Fibroblast of skin of right biceps (primary cell): ENCODE results near the gene EPG5.

Experiments
- DNase-seq: peaks from one replicate; pipeline ENCODE4 v3.0.0-alpha.2; 2013

Gene EPG5

GRCh38 chr18:45910405-45911023 is 56.6 kb downstream of the EPG5 start:
- peak; percentile 39 for DNase-seq

GRCh38 chr18:45901654-45902210 is 65.4 kb downstream of the EPG5 start:
- DNase-seq = no peak

GRCh38 chr18:45900623-45901022 is 66.5 kb downstream of the EPG5 start:
- no peak for DNase-seq

- no peak for DNase-seq
Measured at GRCh38 chr18:45896991-45897390, 70.1 kb downstream of the EPG5 start.

- no peak for DNase-seq
Measured at GRCh38 chr18:45896452-45896851, 70.7 kb downstream of the EPG5 start.

- DNase-seq = no peak
Measured at GRCh38 chr18:45895339-45895738, 71.8 kb downstream of the EPG5 start.

- no peak for DNase-seq
Measured at GRCh38 chr18:45894818-45895217, 72.3 kb downstream of the EPG5 start.

GRCh38 chr18:45891806-45892205 is 75.3 kb downstream of the EPG5 start:
- DNase-seq = no peak

GRCh38 chr18:45890606-45891005 is 76.5 kb downstream of the EPG5 start:
- no peak for DNase-seq

GRCh38 chr18:45889419-45890064 is 77.6 kb downstream of the EPG5 start:
- no peak for DNase-seq

GRCh38 chr18:45887585-45887984 is 79.5 kb downstream of the EPG5 start:
- no peak for DNase-seq

GRCh38 chr18:45880876-45881558 is 86.1 kb downstream of the EPG5 start:
- no peak for DNase-seq

GRCh38 chr18:45879681-45880655 is 87.2 kb downstream of the EPG5 start:
- DNase-seq = peak; percentile 53

GRCh38 chr18:45877403-45877802 is 89.7 kb downstream of the EPG5 start:
- no peak for DNase-seq

- DNase-seq = no peak
Measured at GRCh38 chr18:45876161-45876560, 91.0 kb downstream of the EPG5 start.

- no peak for DNase-seq
Measured at GRCh38 chr18:45874491-45875184, 92.5 kb downstream of the EPG5 start.

- peak; percentile 3 for DNase-seq
Measured at GRCh38 chr18:45871431-45872084, 95.6 kb downstream of the EPG5 start.

GRCh38 chr18:45870419-45870818 is 96.7 kb downstream of the EPG5 start:
- no peak for DNase-seq

GRCh38 chr18:45865466-45865865 is 101.7 kb downstream of the EPG5 start:
- DNase-seq = no peak

GRCh38 chr18:45864081-45864480 is 103.0 kb downstream of the EPG5 start:
- no peak for DNase-seq

GRCh38 chr18:45863469-45863868 is 103.7 kb downstream of the EPG5 start:
- no peak for DNase-seq

- no peak for DNase-seq
Measured at GRCh38 chr18:45861926-45862325, 105.2 kb downstream of the EPG5 start.
